ENCODE data around the gene FNIP2.

The FNIP2 gene

DNA sequence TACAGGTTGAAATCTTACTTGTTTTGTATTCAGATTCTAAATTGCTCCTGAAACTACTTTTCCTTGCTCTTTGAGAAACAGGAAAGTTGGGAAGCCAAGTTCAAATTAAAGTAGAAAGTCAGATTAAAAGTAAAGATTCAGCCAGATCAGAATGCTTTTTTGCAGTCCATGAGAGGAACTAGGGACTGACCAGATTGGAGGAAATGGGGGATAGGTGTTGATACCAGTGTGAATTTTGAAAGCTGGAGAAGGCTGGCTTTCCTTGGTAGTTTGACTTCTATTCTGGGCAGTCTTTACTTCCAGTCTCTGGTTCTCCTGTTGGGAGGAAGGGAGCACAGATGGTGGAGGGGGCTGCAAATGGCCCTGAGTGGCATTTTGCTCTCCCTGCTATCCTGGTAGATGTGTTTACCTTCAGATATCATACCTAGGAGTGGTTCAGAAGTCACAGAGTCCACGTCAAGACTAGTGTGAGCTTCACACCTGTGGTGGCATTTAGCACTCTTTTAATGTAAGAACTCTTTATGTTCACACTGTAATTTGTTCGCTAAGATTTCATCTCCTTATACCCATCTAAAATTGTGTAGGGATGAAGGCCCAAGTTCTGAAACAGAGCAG lies 68.8 kb downstream of the FNIP2 start:
- DNase-seq (ENCODE audit: low spot score) = no peak

DNA sequence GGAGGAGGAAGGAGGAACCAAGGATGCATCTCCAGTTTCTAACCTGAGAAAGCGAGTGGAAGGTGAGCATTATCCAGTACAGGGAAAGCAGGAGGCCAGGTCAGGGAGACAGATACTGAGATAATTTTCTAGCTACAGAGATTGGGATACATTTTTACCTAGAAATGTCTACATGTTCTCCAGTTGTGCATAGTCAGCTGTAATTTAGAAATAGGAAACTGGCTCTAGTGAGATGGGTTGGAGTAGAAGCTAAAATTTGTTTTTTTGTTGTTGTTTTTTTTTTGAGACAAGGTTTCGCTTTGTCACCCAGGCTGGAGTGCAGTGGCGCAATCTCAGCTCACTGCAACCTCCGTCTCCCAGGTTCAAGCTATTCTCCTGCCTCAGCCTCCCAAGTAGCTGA lies 71.3 kb downstream of the FNIP2 start:
- no peak for DNase-seq (ENCODE audit: low spot score)

DNA sequence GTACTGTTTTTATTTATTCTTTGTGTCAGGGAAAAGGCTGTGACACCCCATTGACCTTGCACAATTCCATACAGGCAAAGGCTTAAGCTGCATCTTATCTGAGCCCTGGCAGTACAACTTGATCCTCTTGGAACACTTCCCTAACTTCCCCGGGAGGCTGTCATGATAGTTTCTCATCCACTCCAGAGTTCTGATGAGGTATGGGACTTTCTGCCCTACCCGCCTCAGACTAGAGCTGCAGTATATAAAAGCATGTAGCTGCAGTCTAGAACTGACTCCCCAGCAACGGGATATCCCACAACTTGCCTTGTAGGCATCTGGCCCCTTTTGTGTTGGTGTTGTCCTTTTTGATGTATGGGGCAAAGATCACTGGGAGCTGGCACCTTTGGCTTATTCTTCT lies 72.7 kb downstream of the FNIP2 start:
- DNase-seq (ENCODE audit: low spot score) = no peak

DNA sequence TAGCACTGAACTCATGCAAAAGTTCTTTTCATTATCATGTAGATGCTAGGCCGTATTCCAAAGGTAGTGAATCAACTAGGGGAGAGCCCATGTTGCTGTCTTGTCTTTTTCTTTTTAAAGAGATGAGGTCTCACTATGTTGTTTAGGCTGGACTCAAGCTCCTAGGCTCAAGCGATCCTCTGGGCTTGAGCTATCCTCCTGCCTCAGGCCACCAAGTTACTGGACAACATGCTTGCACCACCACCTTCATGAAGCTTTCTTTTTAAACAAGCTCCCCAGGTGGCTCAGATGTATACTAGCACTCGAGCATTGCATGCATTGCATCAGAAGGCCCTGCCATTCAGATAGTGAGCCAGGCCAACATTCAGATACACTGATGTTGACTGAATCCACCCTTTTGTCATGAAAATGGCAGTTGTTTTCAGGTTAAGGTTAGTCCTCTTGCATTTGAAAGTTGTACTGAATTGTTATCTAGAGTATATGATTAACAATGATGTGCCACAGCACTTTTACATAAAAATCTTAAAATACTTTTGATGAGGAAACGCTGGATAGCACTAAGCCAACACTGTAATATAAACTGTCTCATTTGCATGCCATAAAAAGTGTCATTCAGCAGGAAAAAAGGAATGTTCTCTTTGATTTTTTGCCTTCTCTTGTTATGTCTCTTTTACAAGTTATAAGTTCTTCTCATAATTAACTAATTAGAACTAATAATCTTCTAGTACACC lies 76.7 kb downstream of the FNIP2 start:
- no peak for DNase-seq (ENCODE audit: low spot score)

DNA sequence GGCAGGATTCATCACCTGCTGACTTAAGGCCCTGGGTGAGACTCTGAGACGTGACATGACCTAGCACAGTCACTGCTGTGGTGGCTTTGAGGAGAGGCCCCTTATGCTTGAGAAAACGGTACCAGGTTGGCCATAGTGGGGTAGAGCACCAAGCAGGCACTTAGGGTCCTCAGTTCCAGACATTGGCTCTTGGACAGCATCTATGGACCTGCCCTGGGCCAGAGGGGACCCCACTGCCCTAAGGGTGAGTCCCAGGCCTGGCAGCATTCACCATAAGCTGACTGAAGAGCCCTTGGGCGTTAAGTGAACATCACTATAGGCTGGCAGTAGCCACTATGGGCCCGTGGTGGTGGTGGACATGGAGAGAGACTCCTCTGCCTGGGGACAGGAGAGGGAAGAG lies 78.7 kb downstream of the FNIP2 start:
- DNase-seq (ENCODE audit: low spot score) = no peak

DNA sequence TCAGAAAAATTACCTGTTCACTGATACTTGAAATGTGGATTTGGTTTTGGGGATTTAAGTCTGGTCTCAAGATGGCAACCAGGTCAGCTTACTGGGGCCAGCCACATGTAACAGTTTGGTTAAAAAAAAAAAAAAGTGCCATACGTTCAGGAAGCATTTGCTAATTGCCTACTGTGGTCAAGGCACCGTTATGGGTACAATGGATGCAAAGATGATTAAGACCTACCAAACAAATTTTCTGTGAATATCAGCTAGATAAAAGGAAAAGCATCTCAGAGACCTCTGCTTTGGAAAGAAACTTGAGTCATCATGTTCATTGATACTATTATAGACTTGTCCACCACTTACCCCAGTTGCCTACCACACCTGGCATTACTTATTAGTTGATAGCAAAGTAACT lies 80.9 kb downstream of the FNIP2 start:
- no peak for DNase-seq (ENCODE audit: low spot score)

DNA sequence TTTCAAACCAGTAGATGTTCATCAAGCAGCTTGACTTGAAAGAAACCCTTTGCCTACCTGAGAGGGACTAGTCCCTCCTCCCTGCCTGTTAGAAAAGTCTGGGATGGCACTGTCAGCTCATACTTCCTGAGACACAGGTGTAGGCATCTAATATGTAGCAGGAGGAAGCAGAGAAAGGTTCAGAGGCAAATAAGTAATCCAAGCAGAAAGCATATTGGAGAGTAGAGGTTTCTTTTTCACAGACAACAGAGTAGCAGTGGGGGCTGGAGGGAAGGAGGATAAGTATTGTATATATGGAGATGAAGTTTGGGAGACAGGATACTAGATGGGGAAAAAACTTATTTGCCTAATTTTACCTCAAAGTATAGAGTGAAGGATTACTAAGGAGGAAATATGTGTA lies 81.5 kb downstream of the FNIP2 start:
- no peak for DNase-seq (ENCODE audit: low spot score)

DNA sequence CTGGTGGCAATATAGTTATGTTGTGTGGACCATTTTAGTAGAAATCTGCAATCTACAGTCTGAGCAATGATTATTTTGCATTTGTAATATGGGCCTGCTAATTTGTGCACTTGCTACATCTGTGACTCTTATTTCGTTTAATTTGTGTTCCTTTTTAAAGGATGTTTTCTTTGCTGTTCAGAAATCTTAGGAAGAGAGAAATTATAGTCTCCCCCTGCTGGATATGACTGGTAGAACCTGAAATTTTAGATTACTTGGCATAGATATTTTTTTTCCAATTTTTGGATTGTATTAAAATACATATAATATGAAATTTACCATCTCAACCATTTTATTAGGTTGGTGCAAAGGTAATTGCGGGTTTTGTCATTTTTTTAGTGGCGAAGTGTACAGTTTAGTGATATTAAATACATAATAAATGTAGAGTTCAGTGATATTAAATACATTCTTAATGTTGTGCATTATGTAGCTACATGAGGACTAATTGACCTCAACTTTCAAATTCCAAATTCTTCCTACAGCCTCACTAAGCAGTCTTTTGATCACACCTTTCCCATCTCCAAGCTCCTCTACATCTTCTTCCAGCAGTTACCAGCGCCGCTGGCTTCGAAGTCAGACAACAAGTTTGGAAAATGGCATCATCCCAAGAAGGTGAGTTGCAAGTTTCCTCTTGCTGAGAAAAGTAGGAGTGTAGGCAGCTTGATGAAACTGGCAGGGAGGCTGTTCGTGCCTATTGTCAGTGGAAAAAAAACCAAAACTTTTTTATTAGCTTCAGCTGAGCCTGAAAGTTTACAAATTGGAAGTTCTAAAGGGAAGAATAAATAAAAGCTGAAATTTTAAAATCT lies 82.2 kb downstream of the FNIP2 start:
- peak; percentile 38 for DNase-seq (ENCODE audit: low spot score)

DNA sequence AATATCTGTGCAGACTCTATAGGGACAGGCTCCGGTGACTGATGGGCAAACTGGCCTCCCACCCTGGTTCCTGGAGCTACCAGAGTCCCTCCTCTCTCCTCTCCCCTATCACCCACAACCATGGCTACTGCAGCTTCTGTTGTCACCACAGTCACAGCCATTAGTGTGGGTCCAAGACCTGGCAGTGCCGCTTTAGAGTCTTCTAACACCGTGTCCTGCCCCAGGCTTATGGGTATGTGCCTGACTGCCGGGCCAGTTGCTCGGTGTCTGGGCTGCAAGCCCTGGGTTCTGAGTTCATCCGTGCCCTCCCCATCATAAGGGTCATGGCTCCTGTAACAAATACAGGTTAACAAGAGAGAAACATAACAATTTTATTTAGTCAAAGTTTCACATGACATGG lies 85.4 kb downstream of the FNIP2 start:
- DNase-seq (ENCODE audit: low spot score) = no peak

DNA sequence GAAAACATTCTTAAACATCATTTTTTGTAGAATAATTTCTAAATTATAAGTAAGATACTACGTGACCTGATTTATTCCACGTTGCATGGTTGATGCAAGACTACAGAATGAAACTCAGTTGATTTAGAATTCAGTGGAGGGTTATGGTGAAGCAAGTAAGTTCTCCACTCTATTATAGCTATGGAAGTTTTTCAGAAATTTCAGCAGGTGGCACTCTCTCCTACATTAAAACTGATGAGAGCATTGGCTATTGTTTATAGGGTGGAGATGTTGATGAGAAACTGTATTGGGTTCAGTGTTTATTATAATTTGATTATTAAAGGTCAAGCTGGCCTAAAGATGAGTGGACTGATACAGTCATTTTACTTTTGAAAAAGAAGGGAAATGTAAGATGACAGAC lies 88.0 kb downstream of the FNIP2 start:
- DNase-seq (ENCODE audit: low spot score) = peak; percentile 63

DNA sequence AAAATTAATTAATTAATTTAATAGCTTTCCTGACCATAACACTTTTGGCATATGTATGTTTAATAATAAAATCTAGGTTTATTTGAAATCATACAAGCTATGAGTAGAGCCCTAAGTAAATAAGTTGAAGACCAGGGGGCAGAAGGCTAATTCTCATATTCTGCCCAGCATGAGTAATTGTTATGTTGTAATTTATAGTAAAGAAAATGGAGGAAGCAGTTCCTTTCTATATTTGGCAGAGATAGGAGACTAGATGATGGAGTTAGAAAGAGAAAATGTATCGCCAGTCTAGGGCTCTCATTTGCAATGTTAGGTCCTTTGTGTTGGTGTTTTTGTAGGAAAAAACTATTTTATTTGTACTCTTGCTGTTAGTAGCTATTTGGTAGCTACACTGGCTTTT lies 89.1 kb downstream of the FNIP2 start:
- DNase-seq (ENCODE audit: low spot score) = no peak

DNA sequence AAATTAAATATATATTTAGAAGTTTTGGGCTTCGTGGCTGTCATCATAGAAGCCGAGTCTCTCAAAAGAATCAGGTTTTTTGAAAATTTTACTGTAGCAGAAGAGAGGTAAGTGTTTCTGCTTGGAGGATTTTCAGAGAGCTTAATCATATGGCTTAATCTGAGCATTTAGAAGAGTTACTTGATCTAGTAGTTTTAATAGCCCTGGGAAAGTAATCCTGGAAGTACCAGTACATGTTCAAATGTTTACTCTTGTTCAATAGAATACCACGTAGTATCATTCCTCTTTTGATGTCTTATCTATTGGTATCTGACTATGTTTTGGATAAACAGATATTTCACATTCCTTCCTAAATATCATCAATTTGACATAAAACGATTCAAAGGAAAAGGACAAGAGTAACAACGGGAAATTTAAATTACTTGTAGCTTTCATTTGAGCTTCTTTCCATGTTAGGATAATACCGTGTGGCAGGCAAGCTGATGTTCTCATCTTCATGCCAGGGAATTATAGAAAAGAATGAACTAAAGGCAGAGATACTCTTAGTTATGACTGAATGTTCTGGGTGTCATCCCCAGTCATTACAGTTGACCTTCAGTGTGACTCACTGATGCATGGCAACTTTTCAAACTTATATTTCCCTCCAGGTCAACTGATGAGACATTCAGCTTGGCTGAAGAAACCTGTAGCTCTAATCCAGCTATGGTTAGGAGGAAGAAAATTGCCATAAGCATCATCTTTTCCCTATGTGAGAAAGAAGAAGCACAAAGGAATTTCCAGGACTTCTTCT lies 89.8 kb downstream of the FNIP2 start:
- no peak for DNase-seq (ENCODE audit: low spot score)

DNA sequence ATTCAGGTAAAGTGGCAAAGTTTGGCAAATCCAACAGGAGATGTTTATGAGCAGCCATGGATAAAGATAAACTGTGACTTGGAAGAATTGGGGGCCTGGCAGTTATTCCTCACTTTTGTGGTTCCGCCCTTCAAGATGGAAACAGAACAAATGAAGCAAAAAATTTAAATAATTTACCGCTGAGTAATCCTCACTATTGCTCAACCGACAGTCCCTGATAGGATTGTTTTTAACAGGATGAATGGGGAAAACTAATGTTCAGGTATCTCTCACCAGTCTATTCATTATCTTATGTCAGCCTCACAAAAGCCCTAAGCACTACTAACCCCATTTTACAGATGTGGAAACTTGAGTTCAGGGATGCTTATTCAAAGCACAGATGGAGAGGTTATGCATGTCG lies 90.8 kb downstream of the FNIP2 start:
- DNase-seq (ENCODE audit: low spot score) = no peak

DNA sequence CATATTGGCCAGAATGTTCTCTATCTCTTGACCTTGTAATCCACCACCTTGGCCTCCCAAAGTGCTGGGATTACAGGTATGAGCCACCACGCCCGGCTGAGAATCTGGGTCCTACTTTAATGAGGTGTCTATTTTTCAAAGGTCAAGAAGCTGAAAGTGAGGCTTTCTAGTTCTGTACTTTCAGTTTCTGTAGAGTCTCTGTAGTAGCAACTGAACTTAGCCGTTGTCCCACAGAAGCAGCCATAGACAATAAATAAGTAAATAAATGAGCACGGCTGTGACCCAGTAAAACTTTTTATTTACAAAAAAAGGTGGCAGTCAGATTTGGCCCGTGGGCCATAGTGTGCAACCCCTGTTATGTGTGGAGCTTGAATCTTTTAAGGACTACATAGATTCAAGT lies 92.0 kb downstream of the FNIP2 start:
- no peak for DNase-seq (ENCODE audit: low spot score)

DNA sequence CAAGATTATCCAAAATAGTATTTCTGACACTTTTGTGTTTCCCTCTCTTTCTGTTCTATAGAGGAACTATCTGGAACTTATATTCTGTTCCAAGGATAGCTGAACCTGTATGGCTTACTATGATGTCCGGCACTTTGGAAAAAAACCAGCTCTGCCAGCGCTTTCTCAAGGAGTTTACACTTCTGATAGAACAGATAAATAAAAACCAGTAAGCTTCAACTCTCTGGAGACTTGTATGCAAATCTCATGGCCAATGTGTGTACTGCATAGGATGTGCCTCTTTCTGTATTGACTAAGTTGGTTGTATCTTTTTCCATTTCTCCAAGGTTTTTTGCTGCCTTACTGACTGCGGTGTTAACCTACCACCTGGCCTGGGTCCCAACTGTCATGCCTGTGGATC lies 92.5 kb downstream of the FNIP2 start:
- DNase-seq (ENCODE audit: low spot score) = no peak

DNA sequence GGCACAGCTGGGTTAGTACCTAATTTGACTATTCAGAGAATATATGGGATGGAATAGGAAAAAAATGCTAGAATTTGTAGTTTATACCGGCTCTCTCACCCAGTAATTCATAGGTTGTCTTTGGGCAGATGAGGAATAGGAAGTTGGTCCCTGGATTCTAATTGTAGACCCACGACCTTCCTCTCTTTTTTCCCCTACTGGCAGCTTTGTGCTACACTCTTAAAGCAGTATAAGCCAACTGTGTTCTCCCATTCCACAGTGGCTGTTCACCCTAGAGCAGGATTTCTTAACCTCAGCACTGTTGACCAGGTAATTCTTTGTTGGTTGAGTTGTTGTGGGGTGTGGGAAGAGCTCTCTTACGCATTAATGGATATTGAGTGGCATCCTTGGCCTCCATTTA lies 92.9 kb downstream of the FNIP2 start:
- no peak for DNase-seq (ENCODE audit: low spot score)

DNA sequence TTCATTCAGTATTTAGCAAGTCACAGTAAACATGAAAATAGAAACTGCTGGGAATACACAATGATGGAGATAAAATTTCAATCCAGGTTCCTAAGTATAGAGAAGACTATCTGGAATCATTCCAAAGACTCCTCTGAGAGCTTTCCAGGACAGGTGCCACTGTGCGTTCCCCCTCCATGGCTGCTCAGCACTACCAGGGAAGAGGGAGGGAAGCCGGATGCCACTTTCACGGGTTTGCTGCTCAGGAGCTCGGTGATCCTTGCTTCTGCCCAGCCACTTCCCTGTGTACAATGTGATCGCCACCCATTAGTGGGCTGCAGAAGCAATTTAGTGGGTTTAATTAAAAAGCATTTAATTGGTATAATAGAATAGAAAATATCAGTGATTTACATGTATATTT lies 94.5 kb downstream of the FNIP2 start:
- no peak for DNase-seq (ENCODE audit: low spot score)

DNA sequence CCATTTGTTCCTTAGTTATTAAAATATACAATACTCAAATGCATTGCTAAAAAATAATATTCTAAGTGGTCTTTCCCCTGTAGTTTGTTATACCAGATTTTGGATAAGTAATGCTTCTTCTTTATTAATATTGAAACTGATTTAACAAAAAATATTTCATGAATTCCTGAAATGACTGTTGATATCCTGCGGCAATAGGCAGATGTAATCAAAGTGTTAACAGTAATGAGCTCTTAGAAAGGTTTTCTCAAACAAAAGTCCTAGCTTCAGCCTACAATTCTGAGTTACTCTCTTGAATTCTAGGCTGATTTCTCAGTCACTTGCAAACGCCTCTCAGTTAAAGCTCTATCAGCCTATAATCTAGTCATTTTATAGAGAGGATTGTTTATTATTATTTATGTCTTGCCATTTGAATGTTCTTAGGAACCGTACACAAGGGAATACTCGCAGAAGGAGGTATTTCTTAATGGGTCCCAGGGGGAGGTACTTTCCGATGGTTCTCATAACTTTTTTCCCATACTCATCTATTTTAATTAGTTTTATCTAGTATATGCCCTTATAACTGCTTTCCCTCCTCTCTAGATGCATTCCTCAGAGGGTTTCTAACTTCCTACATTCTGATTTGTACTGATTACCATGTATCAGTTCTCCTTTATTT lies 96.8 kb downstream of the FNIP2 start:
- DNase-seq (ENCODE audit: low spot score) = no peak

DNA sequence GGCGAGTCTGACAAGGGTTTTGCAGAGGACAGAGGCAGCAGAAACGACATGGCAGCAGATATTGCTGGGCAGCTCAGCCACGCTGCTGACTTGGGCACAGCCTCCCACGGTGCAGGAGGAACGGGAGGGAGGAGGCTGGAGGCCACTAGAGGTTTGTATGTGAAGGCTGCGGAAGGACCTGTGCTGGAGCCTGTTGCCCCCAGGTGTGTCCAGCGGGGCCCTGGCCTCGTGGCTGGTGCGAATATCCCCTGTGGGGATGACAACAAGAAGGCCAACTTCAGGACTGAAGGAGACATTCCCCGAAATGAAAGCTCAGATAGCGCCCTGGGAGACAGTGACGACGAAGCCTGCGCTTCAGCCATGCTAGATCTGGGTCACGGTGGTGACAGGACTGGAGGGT lies 100.2 kb downstream of the FNIP2 start:
- DNase-seq (ENCODE audit: low spot score) = no peak

DNA sequence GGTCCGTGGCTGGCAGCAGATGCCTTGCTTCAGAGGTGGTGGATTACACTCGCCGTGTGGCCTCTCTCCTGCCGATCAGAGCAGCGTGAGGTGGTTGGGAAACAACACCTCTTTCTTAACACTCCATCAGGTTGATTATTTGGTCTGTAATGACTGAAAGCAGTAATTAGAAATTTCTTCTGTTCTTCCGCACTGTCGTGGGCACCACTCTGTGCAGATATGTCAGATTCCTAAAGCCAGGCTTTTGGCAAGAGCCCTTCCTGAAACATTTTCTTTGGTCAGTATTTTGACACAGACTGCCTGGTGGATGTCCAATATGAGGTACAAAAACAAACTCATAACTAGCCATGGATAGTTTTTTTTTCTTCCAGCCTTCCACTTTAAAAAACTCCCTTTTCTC lies 100.9 kb downstream of the FNIP2 start:
- no peak for DNase-seq (ENCODE audit: low spot score)

DNA sequence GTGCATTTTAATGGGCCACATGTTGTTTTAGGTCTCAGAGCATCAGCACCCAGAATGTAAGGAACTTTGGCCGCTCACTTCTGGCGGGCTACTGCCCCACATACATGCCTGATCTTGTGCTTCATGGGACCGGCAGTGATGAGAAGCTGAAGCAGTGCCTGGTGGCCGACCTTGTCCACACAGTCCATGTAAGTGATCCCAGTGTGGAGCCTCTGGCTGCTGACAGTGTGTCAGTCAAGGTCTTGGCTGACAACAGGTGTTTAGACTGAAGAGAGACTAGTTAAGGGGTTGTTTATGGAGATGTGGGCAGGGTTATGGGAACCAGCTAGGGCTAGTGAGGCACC lies 101.4 kb downstream of the FNIP2 start:
- no peak for DNase-seq (ENCODE audit: low spot score)

Data from kidney capillary endothelial cell (primary cell).